ENCODE results near the gene CALR3.
"Not testable (repeated sequence)": the region's sequence is repeated elsewhere in the genome, so short reads cannot be mapped to it uniquely, and the experiment has no call there.

CALR3 gene

DNA sequence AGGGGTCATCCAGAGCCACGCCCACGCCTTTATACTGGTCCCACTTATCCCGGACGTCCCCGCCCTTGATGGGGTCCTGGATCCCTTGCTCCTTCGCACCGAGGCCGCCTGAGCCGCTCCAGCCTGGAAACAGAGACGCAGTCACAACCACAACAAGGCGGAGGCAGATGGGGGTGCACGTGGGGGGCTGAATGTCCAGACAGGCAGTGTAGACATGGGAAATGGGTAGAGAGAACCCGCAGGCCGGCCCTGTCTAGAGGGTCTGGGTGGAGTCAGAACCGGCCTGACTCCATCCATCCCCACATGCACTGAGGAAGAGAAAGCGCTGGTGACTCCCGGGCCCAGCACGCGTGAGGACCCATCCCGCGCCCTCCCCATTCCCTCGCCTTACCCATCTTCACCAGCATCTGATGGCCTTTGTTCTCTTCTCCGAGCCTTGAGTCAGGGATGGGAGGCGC, 23.3 kb upstream of the CALR3 start:
- CTCF ChIA-PET: no interaction called here
- no peak for TF ChIP-seq CTCF (conservative IDR thresholded peaks at IDR 0.05; ENCODE audit: low read depth)

GRCh38 chr19:16518483-16519229, 22.7 kb upstream of the CALR3 start:
- no peak; the same call in 1 of the 2 replicates for TF ChIP-seq CTCF (conservative IDR thresholded peaks at IDR 0.05; ENCODE audit: low read depth)
- DNase-seq (ENCODE audit: low spot score): no peak
- POLR2A ChIA-PET (ENCODE audit: low non-redundant PET): no interaction called here

More for the DNA sequence above, 23.3 kb upstream of the CALR3 start:
- POLR2A ChIA-PET (ENCODE audit: low non-redundant PET): no interaction called here
- peak overlapping the region; percentile 36; the same call in 1 of the 2 replicates for H3K27ac ChIP-seq
- DNase-seq (ENCODE audit: low spot score): no peak

GRCh38 chr19:16518061-16518460, 22.1 kb upstream of the CALR3 start:
- POLR2A ChIA-PET (ENCODE audit: low non-redundant PET): no interaction called here
- TF ChIP-seq CTCF (conservative IDR thresholded peaks at IDR 0.05; ENCODE audit: low read depth): no peak
- DNase-seq (ENCODE audit: low spot score): no peak
- peak overlapping the region; percentile 36 for H3K27ac ChIP-seq
- CTCF ChIA-PET: no interaction called here

More at GRCh38 chr19:16518483-16519229, 22.7 kb upstream of the CALR3 start:
- CTCF ChIA-PET: interaction anchor here (0.7 kb wide), 1 partner anchor 735 kb away, joined by 4 read pairs; no protein-coding TSS in a partner anchor
- peak overlapping the region; percentile 36 for H3K27ac ChIP-seq

DNA sequence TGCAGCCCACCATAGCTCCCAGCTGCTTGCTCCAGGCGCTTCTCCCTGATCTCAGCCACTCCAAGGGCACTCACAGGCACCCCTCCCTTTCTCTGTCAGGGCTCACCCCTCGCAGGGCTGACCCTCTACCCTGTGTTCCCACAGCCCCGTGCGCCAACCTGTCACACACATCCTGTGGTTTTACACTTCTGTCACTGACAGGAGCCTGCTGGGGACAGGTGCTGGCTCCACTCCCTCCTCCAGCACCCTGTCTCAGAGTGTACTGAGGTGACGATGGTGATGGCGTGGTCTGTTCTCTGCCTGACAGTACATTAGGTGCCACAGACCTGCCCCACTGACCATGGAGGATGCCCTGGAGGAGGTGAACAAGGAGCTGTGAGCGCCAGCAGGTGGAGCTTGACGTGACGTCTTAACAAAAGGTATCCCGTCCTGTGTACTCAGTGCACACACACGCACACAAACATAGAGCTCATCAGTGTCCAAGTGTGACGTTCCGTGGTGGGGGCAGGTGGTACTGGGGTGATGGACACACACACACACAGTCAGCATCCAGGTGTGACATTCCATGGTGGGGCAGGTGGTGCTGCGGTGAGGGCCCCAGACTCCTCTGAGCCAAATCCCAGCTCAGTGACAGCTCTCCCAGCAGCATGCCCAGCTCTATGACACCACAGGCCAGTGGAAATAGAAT, 21.1 kb upstream of the CALR3 start:
- DNase-seq (ENCODE audit: low spot score): no peak
- TF ChIP-seq CTCF (conservative IDR thresholded peaks at IDR 0.05; ENCODE audit: low read depth): no peak
- ChIA-PET POLR2A (ENCODE audit: low non-redundant PET) (no interaction called here), CTCF (interaction anchor here (0.6 kb wide), 2 partner anchors 271 to 290 kb away, joined by 3 to 4 read pairs; no protein-coding TSS in a partner anchor)
- peak overlapping the region; percentile 36 for H3K27ac ChIP-seq

DNA sequence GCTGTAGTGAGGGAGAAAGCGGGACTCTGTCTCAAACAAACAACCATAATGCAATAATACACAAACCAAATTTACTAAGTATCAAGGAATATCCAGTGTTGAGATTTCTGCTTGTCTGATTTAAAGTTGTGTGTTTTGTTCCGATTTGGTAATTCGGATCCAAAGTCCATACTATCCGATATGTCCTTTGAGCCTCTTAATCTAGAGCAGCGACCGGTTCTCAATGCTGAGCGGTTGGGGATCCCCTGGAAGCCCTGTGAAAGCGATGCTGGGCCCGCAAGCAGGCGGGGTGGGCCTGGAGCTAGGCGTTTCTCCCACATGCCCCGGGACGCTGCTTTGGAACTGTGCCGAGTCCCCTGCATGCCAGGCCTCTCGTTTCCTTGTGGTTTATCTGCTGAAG, 20.4 kb upstream of the CALR3 start:
- TF ChIP-seq CTCF (conservative IDR thresholded peaks at IDR 0.05; ENCODE audit: low read depth): no peak
- CTCF ChIA-PET: no interaction called here
- no peak for DNase-seq (ENCODE audit: low spot score)
- H3K27ac ChIP-seq: peak overlapping the region; percentile 36
- POLR2A ChIA-PET (ENCODE audit: low non-redundant PET): no interaction called here

GRCh38 chr19:16514383-16515019, 18.5 kb upstream of the CALR3 start:
- CTCF ChIA-PET: interaction anchor here (0.5 kb wide), 1 partner anchor 138 kb away, joined by 3 read pairs; no protein-coding TSS in a partner anchor
- no peak overlapping the region for H3K27ac ChIP-seq

GRCh38 chr19:16512611-16513010, 16.6 kb upstream of the CALR3 start:
- CTCF ChIA-PET; POLR2A ChIA-PET (ENCODE audit: low non-redundant PET); DNase-seq (ENCODE audit: low spot score): not testable (repeated sequence)
- 0 out of 2 replicates have a peak overlapping the region, but pooled peaks have one; percentile 14 for H3K27ac ChIP-seq

More at GRCh38 chr19:16514383-16515019, 18.5 kb upstream of the CALR3 start:
- POLR2A ChIA-PET (ENCODE audit: low non-redundant PET): no interaction called here
- DNase-seq (ENCODE audit: low spot score): no peak
- no peak for TF ChIP-seq CTCF (conservative IDR thresholded peaks at IDR 0.05; ENCODE audit: low read depth)
